Panc1 (cell line): ENCODE measurements around the gene MC1R. TPM values are rescaled to one million over a fixed set of nuclear protein-coding genes. Genes with fewer than 3 reads are reported as not detected.

Experiments used
- ATAC-seq: fragments of 200-7000 bp; cut with Tn5 transposase; 2 replicates; pipeline ENCODE4 v1.9.1; 2020; ENCODE audit warnings: mild to moderate bottlenecking, moderate library complexity
- BruUV-seq: library from RNA; stranded (reverse); fragments of 400-500 nt; replicated peaks from 2 replicates; lab custom pipeline; 2021; lab: Mats Ljungman, UMichigan
- CTCF ChIA-PET: fragments of 300-600 bp; sonication (Branson Sonifier 250); formaldehyde crosslinking; loops from one replicate; lab custom pipeline; 2022; ENCODE audit warnings: antibody characterized with exemption; lab: Charles Lee
- POLR2A ChIA-PET: fragments of 300-600 bp; sonication (Branson Sonifier 250); formaldehyde crosslinking; loops from one replicate; lab custom pipeline; 2022; ENCODE audit warnings: antibody characterized with exemption; lab: Charles Lee
- DNase-seq: peaks from one replicate; pipeline ENCODE4 v3.0.0-alpha.2; 2010; ENCODE audit warnings: low read depth, low spot score
- H3K27ac ChIP-seq: 2 replicates; pipeline ENCODE4 v1.5.1; 2011; ENCODE audit warnings: mild to moderate bottlenecking, low read length, inconsistent platforms
- H3K27me3 ChIP-seq: fragments of 200-500 bp; sonication (Bioruptor generic); 2 replicates; pipeline ENCODE4 v1.6.0; 2014; ENCODE audit warnings: low read length, inconsistent platforms; ENCODE audit not compliant: control insufficient read depth, insufficient read depth
- H3K36me3 ChIP-seq: fragments of 200-500 bp; sonication (Bioruptor generic); 2 replicates; pipeline ENCODE4 v1.5.1; 2014; ENCODE audit warnings: inconsistent platforms, mild to moderate bottlenecking, low read length, moderate library complexity; ENCODE audit not compliant: control insufficient read depth, insufficient read depth
- H3K4me1 ChIP-seq: 2 replicates; pipeline ENCODE4 v1.5.1; 2011; ENCODE audit warnings: inconsistent platforms, mild to moderate bottlenecking, low read length, moderate library complexity; ENCODE audit not compliant: control insufficient read depth, insufficient read depth
- H3K4me3 ChIP-seq, 2 experiments: 2 replicates each; pipeline ENCODE4 v1.5.1; 2011 to 2012; ENCODE audit warnings: low read depth in 2 of 2, low read length in 2 of 2, mild to moderate bottlenecking in 2 of 2, inconsistent platforms in 1 of 2, moderate library complexity in 1 of 2
- H3K9me3 ChIP-seq: fragments of 200-500 bp; sonication (Bioruptor generic); 2 replicates; pipeline ENCODE4 v1.5.1; 2014; ENCODE audit warnings: low read depth, mild to moderate bottlenecking, inconsistent platforms, low read length, moderate library complexity; ENCODE audit not compliant: control insufficient read depth, insufficient read depth
- POLR2AphosphoS5 ChIP-seq: IDR thresholded peaks from 2 replicates; pipeline ENCODE4 v1.6.1; 2012; ENCODE audit warnings: mild to moderate bottlenecking, low read depth, low read length, moderate library complexity
- REST ChIP-seq, 2 experiments: IDR thresholded peaks; 2 replicates each; pipeline ENCODE4 v1.6.1; 2011 to 2012; ENCODE audit warnings: low read depth in 2 of 2, control low read depth in 1 of 2, low read length in 1 of 2, mild to moderate bottlenecking in 1 of 2, moderate library complexity in 1 of 2; ENCODE audit not compliant: insufficient read depth in 1 of 2
- SIN3A ChIP-seq: IDR thresholded peaks from 2 replicates; pipeline ENCODE4 v1.6.1; 2012; ENCODE audit warnings: low read depth, mild to moderate bottlenecking, low read length, moderate library complexity, borderline replicate concordance; ENCODE audit not compliant: insufficient read depth
- TCF7L2 ChIP-seq: IDR thresholded peaks from 2 replicates; pipeline ENCODE4 v1.6.1; 2011; ENCODE audit warnings: mild to moderate bottlenecking, low read depth, low read length, inconsistent platforms
- in situ Hi-C: cut with HindIII; loops from 2 replicates; pipeline ENCODE4 v1.10.0; 2016; ENCODE audit warnings: low sequenced_read_pairs, low pct_unique_long_range_greater_than_20kb
- intact Hi-C: fragments of 100-400 bp; cut with micrococcal nuclease; formaldehyde crosslinking; loops from one replicate; pipeline ENCODE4 v1.10.0; 2022; ENCODE audit not compliant: unreplicated experiment
- total RNA-seq: library from RNA; stranded (reverse); gene quantifications from one replicate; pipeline ENCODE4 v1.2.1, GENCODE V29; 2021; ENCODE audit not compliant: unreplicated experiment
- TF ChIP-seq, protein P1 (sequence below): fragments of 450-650 bp; IDR thresholded peaks from 2 replicates; pipeline ENCODE4 v1.5.1; 2017; ENCODE audit warnings: mild to moderate bottlenecking

The MC1R gene
- total RNA-seq, 1 experiment from 2014 or later = 8.7 TPM

- ATAC-seq = peak; percentile 61
- ChIA-PET CTCF (no interaction called here), POLR2A (interaction anchor here (0.5 to 1.0 kb wide), 3 partner anchors 39 to 50 kb away, joined by 3 to 8 read pairs (median 4); partner anchors contain the start of gene TCF25)
- H3K27me3 ChIP-seq = no peaks in the 10 kb centered on the region
- BruUV-seq = no TSS peak
- H3K36me3 ChIP-seq = peaks cover 3% of the 10 kb centered on the region; the same call in 1 of the 2 replicates
- DNase-seq = no peak
- intact Hi-C loops = no loop called here
- no peaks in the 10 kb centered on the region for H3K9me3 ChIP-seq
- peak within 1 kb of the TSS; percentile 66 to 75 for H3K4me3 ChIP-seq
- in situ Hi-C loops = no loop called here
- peaks cover 14% of the 10 kb centered on the region for H3K4me1 ChIP-seq
- peak; percentile 89; the same call in 1 of the 2 replicates for TF ChIP-seq SIN3A
- TF ChIP-seq POLR2AphosphoS5 = peak; percentile 93
- no peak for TF ChIP-seq REST (IDR thresholded peaks at IDR 0.05; ENCODE audit: insufficient read depth in 1 of 2, low read depth in 2 of 2, low read length in 1 of 2)
- TF ChIP-seq, protein P1, sequence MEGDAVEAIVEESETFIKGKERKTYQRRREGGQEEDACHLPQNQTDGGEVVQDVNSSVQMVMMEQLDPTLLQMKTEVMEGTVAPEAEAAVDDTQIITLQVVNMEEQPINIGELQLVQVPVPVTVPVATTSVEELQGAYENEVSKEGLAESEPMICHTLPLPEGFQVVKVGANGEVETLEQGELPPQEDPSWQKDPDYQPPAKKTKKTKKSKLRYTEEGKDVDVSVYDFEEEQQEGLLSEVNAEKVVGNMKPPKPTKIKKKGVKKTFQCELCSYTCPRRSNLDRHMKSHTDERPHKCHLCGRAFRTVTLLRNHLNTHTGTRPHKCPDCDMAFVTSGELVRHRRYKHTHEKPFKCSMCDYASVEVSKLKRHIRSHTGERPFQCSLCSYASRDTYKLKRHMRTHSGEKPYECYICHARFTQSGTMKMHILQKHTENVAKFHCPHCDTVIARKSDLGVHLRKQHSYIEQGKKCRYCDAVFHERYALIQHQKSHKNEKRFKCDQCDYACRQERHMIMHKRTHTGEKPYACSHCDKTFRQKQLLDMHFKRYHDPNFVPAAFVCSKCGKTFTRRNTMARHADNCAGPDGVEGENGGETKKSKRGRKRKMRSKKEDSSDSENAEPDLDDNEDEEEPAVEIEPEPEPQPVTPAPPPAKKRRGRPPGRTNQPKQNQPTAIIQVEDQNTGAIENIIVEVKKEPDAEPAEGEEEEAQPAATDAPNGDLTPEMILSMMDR = no peak
- 0 out of 2 replicates have a peak, but pooled peaks have one; percentile 44 for TF ChIP-seq TCF7L2
- peak within 1 kb of the TSS; percentile 91 for H3K27ac ChIP-seq
Observed at GRCh38 chr16:89922884-89923639, 4.4 kb downstream of the MC1R start, which contains the start of gene TUBB3. TSS of gene TUBB3 (plus strand) at chr16:89923342. CDS start at chr16:89923402, 60 bp downstream.

DNA sequence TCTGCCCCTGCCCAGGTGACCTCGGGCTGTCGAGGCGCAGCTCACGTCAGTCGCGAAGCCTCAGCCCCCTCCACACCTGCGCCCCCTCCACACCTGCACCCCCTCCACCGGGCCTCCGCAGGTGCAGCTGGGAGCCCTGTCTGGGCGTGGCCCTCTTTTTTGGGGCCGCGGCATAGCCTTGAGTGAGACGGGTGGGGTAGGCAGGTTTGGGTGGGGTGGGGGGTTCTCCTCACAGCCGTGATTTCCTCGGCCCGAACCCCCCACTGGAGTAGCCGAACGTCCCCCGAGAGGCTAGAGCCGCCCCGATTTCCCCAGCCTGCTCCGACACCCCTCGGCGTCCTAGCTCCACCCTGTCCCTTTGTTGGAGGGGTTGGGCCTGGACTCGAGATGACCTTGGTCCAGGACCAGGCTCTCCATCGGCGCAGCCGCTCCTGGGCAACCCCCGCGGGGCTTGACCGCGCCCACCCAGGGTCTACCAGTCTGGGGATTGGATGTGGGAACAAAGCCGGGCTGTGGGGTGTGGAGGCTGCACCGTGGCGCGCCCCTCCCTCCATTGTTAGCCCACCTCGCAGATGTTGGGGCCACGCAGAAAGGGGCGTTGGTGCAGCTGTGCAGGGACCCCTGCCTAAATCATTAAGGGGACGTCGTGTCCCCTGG lies 5.1 kb downstream of the MC1R start:
- peaks cover 12% of the 10 kb centered on the region for H3K4me1 ChIP-seq
- POLR2A ChIA-PET = interaction anchor here (1.1 kb wide), 1 partner anchor 51 kb away, joined by 8 read pairs; the partner anchor contains the start of gene TCF25

More for the DNA sequence above, 5.1 kb downstream of the MC1R start:
- intact Hi-C loops (no loop called here), in situ Hi-C loops (no loop called here)
- 0 out of 2 replicates have a peak overlapping the region, but pooled peaks have one; percentile 34 for H3K27ac ChIP-seq
- CTCF ChIA-PET = no interaction called here
- DNase-seq (no peak), ATAC-seq (no peak)
- no TSS peak for BruUV-seq
- no peaks in the 10 kb centered on the region for H3K27me3 ChIP-seq
- H3K36me3 ChIP-seq = peaks cover 3% of the 10 kb centered on the region; the same call in 1 of the 2 replicates
- no peaks in the 10 kb centered on the region for H3K9me3 ChIP-seq
- H3K4me3 ChIP-seq = peak overlapping the region; percentile 66 to 67
- TF ChIP-seq TCF7L2 (no peak), SIN3A (0 out of 2 replicates have a peak, but pooled peaks have one; percentile 26)
